ENCODE data around the gene SLC35G6.

SLC35G6 gene

DNA sequence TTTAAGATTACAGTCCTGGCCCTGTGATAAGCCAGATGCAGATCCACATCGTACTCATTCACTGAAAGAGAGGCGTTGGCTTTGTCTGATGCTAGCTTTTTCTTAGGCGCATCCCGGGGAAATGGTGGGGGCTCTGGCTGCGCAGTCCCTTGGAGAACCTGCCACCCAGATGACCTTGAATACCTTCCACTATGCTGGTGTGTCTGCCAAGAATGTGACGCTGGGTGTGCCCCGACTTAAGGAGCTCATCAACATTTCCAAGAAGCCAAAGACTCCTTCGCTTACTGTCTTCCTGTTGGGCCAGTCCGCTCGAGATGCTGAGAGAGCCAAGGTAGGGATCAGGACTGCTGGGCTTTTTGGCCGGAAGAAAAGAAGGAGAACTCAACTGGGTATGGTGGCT, 26.9 kb downstream of the SLC35G6 start:
- no peak for DNase-seq

- DNase-seq = no peak
Measured at GRCh38 chr17:7508846-7509245, 27.6 kb downstream of the SLC35G6 start.

DNA sequence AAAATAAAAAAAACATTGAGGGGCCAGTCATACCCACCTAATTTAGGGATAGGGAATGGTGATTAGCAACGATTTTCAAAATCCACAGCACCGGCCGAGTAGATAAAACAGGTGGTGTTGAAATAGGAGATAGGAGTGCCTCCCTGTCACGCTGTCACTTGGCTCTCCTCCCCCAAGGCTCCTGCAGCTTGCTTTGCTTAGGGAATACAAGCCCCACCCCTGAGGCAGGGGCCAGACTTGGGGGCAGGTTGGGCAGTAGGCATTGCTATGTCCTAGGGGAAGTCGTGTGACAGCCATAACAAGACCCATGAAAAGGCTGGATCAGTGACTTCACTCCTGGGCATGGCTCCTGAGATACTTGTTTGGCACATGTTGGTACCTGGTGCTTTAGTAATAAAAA, 28.7 kb downstream of the SLC35G6 start:
- DNase-seq = no peak

DNA sequence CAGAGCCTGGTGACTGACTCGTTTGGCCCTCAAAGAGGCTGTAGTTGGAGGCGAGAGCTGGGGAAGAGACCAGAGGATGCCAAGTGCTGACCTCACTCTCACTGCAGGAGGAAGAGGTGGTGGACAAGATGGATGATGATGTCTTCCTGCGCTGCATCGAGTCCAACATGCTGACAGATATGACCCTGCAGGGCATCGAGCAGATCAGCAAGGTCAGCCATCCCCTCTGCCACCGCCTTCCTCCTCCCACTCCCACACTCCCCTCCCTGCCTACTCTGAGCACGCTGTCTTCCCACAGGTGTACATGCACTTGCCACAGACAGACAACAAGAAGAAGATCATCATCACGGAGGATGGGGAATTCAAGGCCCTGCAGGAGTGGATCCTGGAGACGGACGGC, 29.9 kb downstream of the SLC35G6 start:
- no peak for DNase-seq

GRCh38 chr17:7512105-7512504, 30.9 kb downstream of the SLC35G6 start:
- DNase-seq = no peak

DNA sequence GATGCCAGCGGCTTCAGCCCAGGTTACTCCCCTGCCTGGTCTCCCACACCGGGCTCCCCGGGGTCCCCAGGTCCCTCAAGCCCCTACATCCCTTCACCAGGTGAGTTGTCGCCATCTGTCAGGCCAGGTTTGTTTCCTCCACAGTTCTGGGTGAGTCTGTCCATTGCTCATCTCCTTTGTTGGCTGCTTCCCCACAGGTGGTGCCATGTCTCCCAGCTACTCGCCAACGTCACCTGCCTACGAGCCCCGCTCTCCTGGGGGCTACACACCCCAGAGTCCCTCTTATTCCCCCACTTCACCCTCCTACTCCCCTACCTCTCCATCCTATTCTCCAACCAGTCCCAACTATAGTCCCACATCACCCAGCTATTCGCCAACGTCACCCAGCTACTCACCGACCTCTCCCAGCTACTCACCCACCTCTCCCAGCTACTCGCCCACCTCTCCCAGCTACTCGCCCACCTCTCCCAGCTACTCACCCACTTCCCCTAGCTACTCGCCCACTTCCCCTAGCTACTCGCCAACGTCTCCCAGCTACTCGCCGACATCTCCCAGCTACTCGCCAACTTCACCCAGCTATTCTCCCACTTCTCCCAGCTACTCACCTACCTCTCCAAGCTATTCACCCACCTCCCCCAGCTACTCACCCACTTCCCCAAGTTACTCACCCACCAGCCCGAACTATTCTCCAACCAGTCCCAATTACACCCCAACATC, 31.7 kb downstream of the SLC35G6 start:
- DNase-seq = no peak

GRCh38 chr17:7513850-7514419, 32.7 kb downstream of the SLC35G6 start:
- DNase-seq = no peak

DNA sequence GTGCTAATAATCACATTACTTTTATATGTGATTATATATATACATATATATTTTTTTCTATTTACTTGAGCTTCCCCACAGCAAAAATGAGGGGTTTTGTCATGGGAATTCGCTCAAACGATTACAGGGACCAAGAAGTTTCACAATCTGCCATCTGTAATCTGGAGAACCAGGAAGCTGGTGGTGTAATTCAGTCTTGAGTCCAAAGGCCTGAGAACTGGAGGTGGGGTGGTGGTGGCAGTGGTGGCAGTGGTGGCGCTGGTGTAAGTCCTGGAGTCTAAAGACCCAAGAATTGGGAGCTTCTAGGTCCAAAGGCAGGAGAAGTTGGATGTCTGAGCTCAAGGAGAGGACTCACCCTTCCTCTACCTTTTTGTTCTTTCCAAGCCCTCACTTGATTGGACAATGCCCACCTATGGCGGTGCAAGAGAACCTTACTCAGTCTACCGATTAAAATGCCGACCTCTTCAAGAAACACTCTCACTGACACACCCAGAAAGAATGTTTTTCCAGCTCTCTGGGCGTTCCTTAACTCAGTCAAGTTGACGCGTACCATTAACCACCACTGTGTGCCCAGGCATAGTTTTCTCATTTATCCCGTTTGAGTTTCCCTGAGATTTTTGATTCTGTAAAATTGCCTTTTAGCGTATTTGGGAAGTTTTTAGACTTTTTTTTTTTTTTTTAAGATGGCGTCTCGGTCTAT, 34.8 kb downstream of the SLC35G6 start:
- no peak for DNase-seq

- DNase-seq = peak; percentile 77
Measured at GRCh38 chr17:7523033-7523432, 41.8 kb downstream of the SLC35G6 start.

DNA sequence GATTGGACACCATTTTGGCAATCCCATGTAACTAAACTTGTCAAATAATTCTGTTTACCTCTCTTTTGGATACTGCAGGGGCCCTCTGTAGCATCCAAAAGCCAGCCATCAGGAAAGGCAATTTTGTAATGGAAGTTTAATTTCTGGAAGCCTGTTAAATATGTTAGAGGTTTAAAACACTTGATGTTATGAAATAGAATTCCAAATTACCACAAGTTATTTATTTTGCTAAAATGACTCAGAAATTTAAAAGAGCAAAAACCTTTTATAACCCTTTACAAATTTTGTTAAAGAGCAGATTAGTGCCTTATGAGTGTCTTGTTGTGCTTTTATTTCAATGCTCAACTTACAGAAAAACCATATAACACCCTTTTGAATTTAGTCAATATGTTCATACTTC, 47.6 kb downstream of the SLC35G6 start:
- no peak for DNase-seq

DNA sequence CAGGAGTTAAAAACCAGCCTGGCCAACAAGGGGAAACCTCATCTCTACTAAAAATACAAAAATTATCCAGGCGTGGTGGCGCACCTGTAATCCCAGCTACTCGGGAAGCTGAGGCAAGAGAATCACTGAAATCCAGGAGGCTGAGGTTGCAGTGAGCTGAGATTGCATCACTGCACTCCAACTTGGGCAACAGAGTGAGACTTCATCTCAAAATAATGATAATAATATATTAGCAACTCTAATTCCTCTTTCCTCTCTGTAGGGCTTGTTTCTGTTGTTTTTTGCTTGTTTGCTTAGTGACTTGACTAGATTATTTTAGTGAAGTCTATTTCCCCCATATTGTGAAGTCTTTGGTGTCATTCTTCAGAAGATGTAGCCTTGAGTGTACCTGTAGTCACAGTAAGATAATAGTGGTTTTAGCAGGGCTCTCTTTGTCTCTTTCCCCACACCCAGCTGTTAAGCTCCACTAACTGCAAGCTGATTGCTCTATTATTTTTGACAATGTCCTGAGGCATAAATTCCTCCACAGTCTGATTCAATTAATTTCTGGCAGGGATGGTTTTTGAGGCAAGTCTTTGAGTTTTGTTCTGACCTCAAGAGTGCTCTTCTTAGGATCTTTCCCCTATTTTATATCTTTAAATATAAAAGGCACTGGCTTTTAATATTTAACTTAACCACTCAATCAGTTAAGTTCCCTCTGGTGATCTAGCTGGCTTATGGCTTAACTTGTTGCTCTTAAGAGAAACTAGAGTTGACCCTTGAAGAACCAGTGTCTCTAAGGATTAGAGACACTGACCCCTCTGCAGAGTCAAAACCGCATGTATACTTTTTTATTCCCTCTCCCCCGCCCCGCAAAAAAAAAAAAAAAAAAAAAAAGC, 49.0 kb downstream of the SLC35G6 start:
- no peak for DNase-seq

All from activated CD8-positive, alpha-beta memory T cell treated with anti-CD3 and anti-CD28 coated beads, Interleukin-2, amount 50 U/mL, for 48 hours (primary cell).